ENCODE results near the gene DCTN3. TPM values are rescaled to one million over a fixed set of nuclear protein-coding genes. Genes with fewer than 3 reads are reported as not detected.

The DCTN3 gene
- total and polyA plus RNA-seq, 9 of the 15 experiments (the other 6 are each of a cell fraction or from before 2014, with no cell fraction given), result 11.0 to 51.0 (median 41.9) TPM

DNA sequence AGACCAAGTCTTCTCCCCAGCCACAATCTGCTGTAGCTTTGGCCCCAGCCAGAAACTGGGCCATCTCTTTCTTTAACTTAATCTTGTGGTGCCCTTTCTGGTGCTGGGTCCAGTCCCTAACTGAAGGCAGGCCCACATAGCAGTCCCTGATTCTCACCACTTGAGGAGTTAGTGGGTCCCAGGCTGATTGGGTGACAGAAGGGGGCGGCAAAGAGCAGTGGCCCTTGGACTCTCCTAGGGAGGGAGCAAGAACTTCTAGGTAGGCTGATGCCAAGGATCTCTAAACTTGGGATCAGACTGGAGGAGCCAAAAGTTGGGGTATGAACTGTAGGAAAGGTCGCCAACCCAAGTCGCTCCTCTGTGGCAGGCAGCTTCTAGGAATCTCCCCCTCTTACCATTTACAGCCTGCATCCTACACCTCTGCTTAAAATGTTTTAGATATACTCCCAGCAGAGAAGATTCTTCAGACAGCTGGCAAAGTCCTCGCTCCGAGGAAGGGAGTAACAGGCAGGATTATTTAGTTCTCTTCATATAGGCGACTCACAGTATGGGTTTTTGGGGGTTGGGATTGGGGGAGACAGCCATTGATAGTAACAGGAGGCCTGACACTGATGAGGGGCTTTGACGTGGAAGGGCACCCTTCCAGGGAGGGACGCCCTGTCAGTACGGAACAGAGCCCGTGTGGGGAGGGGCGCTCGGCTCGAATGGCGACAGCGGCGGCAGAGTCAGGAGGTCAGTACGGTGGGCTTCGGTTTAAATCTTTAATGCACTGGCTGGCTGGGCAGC is 44.2 kb upstream of the DCTN3 start (continued):
- TF ChIP-seq, protein P1, sequence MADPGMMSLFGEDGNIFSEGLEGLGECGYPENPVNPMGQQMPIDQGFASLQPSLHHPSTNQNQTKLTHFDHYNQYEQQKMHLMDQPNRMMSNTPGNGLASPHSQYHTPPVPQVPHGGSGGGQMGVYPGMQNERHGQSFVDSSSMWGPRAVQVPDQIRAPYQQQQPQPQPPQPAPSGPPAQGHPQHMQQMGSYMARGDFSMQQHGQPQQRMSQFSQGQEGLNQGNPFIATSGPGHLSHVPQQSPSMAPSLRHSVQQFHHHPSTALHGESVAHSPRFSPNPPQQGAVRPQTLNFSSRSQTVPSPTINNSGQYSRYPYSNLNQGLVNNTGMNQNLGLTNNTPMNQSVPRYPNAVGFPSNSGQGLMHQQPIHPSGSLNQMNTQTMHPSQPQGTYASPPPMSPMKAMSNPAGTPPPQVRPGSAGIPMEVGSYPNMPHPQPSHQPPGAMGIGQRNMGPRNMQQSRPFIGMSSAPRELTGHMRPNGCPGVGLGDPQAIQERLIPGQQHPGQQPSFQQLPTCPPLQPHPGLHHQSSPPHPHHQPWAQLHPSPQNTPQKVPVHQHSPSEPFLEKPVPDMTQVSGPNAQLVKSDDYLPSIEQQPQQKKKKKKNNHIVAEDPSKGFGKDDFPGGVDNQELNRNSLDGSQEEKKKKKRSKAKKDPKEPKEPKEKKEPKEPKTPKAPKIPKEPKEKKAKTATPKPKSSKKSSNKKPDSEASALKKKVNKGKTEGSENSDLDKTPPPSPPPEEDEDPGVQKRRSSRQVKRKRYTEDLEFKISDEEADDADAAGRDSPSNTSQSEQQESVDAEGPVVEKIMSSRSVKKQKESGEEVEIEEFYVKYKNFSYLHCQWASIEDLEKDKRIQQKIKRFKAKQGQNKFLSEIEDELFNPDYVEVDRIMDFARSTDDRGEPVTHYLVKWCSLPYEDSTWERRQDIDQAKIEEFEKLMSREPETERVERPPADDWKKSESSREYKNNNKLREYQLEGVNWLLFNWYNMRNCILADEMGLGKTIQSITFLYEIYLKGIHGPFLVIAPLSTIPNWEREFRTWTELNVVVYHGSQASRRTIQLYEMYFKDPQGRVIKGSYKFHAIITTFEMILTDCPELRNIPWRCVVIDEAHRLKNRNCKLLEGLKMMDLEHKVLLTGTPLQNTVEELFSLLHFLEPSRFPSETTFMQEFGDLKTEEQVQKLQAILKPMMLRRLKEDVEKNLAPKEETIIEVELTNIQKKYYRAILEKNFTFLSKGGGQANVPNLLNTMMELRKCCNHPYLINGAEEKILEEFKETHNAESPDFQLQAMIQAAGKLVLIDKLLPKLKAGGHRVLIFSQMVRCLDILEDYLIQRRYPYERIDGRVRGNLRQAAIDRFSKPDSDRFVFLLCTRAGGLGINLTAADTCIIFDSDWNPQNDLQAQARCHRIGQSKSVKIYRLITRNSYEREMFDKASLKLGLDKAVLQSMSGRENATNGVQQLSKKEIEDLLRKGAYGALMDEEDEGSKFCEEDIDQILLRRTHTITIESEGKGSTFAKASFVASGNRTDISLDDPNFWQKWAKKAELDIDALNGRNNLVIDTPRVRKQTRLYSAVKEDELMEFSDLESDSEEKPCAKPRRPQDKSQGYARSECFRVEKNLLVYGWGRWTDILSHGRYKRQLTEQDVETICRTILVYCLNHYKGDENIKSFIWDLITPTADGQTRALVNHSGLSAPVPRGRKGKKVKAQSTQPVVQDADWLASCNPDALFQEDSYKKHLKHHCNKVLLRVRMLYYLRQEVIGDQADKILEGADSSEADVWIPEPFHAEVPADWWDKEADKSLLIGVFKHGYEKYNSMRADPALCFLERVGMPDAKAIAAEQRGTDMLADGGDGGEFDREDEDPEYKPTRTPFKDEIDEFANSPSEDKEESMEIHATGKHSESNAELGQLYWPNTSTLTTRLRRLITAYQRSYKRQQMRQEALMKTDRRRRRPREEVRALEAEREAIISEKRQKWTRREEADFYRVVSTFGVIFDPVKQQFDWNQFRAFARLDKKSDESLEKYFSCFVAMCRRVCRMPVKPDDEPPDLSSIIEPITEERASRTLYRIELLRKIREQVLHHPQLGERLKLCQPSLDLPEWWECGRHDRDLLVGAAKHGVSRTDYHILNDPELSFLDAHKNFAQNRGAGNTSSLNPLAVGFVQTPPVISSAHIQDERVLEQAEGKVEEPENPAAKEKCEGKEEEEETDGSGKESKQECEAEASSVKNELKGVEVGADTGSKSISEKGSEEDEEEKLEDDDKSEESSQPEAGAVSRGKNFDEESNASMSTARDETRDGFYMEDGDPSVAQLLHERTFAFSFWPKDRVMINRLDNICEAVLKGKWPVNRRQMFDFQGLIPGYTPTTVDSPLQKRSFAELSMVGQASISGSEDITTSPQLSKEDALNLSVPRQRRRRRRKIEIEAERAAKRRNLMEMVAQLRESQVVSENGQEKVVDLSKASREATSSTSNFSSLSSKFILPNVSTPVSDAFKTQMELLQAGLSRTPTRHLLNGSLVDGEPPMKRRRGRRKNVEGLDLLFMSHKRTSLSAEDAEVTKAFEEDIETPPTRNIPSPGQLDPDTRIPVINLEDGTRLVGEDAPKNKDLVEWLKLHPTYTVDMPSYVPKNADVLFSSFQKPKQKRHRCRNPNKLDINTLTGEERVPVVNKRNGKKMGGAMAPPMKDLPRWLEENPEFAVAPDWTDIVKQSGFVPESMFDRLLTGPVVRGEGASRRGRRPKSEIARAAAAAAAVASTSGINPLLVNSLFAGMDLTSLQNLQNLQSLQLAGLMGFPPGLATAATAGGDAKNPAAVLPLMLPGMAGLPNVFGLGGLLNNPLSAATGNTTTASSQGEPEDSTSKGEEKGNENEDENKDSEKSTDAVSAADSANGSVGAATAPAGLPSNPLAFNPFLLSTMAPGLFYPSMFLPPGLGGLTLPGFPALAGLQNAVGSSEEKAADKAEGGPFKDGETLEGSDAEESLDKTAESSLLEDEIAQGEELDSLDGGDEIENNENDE (IDR thresholded peaks at IDR 0.05; ENCODE audit: low read depth, low read length), result no peak
- TF ChIP-seq, protein P2, sequence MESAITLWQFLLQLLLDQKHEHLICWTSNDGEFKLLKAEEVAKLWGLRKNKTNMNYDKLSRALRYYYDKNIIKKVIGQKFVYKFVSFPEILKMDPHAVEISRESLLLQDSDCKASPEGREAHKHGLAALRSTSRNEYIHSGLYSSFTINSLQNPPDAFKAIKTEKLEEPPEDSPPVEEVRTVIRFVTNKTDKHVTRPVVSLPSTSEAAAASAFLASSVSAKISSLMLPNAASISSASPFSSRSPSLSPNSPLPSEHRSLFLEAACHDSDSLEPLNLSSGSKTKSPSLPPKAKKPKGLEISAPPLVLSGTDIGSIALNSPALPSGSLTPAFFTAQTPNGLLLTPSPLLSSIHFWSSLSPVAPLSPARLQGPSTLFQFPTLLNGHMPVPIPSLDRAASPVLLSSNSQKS (CRISPR knock-in tag; IDR thresholded peaks at IDR 0.05), result no peak
- TF ChIP-seq SUPT5H (IDR thresholded peaks at IDR 0.05) (no peak), NFE2 (IDR thresholded peaks at IDR 0.05; ENCODE audit: low read depth) (no peak), ZBTB17 (CRISPR knock-in tag; IDR thresholded peaks at IDR 0.05) (no peak), ZKSCAN3 (CRISPR knock-in tag; IDR thresholded peaks at IDR 0.05) (no peak), HDAC1 (IDR thresholded peaks at IDR 0.05) (no peak), KDM1A (IDR thresholded peaks at IDR 0.05) (no peak), MAFK (IDR thresholded peaks at IDR 0.05; ENCODE audit: low read length) (no peak), ZNF436 (CRISPR knock-in tag; IDR thresholded peaks at IDR 0.05) (no peak), ATF1 (CRISPR knock-in tag; IDR thresholded peaks at IDR 0.05) (no peak), ATF1 (tag; IDR thresholded peaks at IDR 0.05) (no peak), HDAC2 (IDR thresholded peaks at IDR 0.05) (no peak)
- TF ChIP-seq, protein P3, sequence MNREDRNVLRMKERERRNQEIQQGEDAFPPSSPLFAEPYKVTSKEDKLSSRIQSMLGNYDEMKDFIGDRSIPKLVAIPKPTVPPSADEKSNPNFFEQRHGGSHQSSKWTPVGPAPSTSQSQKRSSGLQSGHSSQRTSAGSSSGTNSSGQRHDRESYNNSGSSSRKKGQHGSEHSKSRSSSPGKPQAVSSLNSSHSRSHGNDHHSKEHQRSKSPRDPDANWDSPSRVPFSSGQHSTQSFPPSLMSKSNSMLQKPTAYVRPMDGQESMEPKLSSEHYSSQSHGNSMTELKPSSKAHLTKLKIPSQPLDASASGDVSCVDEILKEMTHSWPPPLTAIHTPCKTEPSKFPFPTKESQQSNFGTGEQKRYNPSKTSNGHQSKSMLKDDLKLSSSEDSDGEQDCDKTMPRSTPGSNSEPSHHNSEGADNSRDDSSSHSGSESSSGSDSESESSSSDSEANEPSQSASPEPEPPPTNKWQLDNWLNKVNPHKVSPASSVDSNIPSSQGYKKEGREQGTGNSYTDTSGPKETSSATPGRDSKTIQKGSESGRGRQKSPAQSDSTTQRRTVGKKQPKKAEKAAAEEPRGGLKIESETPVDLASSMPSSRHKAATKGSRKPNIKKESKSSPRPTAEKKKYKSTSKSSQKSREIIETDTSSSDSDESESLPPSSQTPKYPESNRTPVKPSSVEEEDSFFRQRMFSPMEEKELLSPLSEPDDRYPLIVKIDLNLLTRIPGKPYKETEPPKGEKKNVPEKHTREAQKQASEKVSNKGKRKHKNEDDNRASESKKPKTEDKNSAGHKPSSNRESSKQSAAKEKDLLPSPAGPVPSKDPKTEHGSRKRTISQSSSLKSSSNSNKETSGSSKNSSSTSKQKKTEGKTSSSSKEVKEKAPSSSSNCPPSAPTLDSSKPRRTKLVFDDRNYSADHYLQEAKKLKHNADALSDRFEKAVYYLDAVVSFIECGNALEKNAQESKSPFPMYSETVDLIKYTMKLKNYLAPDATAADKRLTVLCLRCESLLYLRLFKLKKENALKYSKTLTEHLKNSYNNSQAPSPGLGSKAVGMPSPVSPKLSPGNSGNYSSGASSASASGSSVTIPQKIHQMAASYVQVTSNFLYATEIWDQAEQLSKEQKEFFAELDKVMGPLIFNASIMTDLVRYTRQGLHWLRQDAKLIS (CRISPR knock-in tag; IDR thresholded peaks at IDR 0.05), result no peak

Data from K562 (cell line).